ENCODE measurements around the gene EBPL.

DNA sequence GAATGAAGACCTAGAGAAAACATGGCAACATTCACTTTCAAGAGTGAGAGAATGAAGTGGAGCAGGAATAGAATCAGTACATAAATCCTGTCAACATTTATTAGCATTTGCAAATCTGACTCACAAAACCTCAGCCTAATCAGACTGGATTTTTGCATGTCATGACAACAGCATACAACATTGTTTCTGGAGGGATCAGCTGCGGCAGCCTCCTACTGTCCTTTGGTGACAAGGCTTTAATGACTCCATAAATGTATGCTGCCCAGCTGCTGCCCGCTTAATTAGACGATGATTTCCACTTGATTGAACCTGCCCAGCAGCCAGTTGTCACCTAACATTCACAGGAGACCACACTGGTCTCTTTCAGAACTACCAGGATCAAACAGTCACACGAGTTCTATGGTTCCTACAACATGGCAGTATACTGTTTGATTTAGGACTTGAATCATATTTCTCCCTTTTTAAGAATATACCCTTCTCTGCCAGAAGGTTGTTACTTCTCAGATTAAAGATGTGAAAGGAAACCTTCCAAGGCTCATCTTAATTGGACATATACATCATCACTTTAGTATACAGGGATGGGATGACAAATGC is 9.3 kb downstream of the EBPL start:
- TF ChIP-seq ZNF391 (tag by site-specific recombination; IDR thresholded peaks at IDR 0.05; ENCODE audit: borderline replicate concordance, low read depth) (no peak), CTCF (tag by site-specific recombination; IDR thresholded peaks at IDR 0.05) (no peak), ZFP41 (tag by site-specific recombination; IDR thresholded peaks at IDR 0.05; ENCODE audit: borderline replicate concordance) (no peak), TCF7L2 (IDR thresholded peaks at IDR 0.05; ENCODE audit: borderline replicate concordance, low read depth, low read length) (no peak), ZNF747 (tag by site-specific recombination; IDR thresholded peaks at IDR 0.05) (no peak), ZBTB49 (tag by site-specific recombination; IDR thresholded peaks at IDR 0.05; ENCODE audit: low read depth) (no peak), KLF7 (tag by site-specific recombination; IDR thresholded peaks at IDR 0.05; ENCODE audit: borderline replicate concordance) (no peak), ZNF302 (tag by site-specific recombination; IDR thresholded peaks at IDR 0.05; ENCODE audit: low read depth) (no peak), ZNF239 (tag by site-specific recombination; IDR thresholded peaks at IDR 0.05) (no peak)
- TF ChIP-seq, protein P1, sequence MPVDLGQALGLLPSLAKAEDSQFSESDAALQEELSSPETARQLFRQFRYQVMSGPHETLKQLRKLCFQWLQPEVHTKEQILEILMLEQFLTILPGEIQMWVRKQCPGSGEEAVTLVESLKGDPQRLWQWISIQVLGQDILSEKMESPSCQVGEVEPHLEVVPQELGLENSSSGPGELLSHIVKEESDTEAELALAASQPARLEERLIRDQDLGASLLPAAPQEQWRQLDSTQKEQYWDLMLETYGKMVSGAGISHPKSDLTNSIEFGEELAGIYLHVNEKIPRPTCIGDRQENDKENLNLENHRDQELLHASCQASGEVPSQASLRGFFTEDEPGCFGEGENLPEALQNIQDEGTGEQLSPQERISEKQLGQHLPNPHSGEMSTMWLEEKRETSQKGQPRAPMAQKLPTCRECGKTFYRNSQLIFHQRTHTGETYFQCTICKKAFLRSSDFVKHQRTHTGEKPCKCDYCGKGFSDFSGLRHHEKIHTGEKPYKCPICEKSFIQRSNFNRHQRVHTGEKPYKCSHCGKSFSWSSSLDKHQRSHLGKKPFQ (tag by site-specific recombination; IDR thresholded peaks at IDR 0.05), result no peak
- TF ChIP-seq, protein P2, sequence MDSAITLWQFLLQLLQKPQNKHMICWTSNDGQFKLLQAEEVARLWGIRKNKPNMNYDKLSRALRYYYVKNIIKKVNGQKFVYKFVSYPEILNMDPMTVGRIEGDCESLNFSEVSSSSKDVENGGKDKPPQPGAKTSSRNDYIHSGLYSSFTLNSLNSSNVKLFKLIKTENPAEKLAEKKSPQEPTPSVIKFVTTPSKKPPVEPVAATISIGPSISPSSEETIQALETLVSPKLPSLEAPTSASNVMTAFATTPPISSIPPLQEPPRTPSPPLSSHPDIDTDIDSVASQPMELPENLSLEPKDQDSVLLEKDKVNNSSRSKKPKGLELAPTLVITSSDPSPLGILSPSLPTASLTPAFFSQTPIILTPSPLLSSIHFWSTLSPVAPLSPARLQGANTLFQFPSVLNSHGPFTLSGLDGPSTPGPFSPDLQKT (IDR thresholded peaks at IDR 0.05; ENCODE audit: borderline replicate concordance, low read depth, low read length), result no peak
- TF ChIP-seq, protein P3, sequence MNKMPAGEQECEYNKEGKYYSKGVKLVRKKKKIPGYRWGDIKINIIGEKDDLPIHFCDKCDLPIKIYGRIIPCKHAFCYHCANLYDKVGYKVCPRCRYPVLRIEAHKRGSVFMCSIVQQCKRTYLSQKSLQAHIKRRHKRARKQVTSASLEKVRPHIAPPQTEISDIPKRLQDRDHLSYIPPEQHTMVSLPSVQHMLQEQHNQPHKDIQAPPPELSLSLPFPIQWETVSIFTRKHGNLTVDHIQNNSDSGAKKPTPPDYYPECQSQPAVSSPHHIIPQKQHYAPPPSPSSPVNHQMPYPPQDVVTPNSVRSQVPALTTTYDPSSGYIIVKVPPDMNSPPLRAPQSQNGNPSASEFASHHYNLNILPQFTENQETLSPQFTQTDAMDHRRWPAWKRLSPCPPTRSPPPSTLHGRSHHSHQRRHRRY (tag by site-specific recombination; IDR thresholded peaks at IDR 0.05), result no peak
